Peyer's patch (tissue), 4 donors: ENCODE measurements around the gene TTC22.

Experiments
- POLR2A ChIP-seq, 2 donors: fragments of 450-650 bp; IDR thresholded peaks; one replicate each; pipeline ENCODE4 v1.5.1; 2017; ENCODE audit warnings: antibody characterized with exemption in 2 of 2, mild to moderate bottlenecking in 2 of 2, moderate library complexity in 2 of 2
- TF ChIP-seq, protein P1 (sequence below), 6 experiments: fragments of 450-650 bp in 4 of 6; fragments of 200-600 bp in 2 of 6; sonication (generic) in 1 of 6; IDR thresholded peaks; one replicate each; pipeline ENCODE4 v1.5.1; 2017 to 2019; ENCODE audit warnings: antibody characterized with exemption in 6 of 6, mild to moderate bottlenecking in 3 of 6, moderate library complexity in 1 of 6

DNA sequence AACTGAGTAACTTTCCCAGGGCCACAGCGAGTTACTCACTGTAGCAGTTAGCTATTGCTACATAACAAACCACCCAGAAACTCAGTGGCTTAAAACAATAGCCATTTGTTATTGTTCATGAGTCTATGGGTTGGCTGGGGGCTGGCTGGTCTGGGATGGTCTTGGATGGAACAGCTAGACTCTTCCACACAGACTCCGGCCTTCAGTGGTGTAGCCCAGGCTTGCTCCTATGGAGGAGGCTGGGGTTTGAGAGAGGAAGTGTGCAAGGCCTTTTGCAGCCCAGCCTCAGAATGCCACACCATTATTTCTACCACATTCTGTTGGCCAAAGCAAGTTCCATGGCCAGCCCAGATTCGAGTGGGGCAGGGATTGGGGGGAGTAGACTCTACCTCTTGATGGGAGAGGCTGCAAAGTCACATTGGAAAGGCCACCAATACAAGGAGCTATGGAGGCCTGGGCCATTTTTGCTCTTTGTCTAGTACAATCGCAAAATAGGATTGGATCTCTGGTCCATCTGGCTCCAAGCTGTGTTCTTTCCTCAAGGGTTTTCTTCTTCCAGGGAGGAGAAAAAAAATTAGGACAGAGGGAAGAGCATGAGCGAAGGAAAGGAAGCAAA lies 37.5 kb upstream of the TTC22 start:
- TF ChIP-seq, protein P1, sequence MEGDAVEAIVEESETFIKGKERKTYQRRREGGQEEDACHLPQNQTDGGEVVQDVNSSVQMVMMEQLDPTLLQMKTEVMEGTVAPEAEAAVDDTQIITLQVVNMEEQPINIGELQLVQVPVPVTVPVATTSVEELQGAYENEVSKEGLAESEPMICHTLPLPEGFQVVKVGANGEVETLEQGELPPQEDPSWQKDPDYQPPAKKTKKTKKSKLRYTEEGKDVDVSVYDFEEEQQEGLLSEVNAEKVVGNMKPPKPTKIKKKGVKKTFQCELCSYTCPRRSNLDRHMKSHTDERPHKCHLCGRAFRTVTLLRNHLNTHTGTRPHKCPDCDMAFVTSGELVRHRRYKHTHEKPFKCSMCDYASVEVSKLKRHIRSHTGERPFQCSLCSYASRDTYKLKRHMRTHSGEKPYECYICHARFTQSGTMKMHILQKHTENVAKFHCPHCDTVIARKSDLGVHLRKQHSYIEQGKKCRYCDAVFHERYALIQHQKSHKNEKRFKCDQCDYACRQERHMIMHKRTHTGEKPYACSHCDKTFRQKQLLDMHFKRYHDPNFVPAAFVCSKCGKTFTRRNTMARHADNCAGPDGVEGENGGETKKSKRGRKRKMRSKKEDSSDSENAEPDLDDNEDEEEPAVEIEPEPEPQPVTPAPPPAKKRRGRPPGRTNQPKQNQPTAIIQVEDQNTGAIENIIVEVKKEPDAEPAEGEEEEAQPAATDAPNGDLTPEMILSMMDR (IDR thresholded peaks at IDR 0.05), result no peak
- no peak for TF ChIP-seq POLR2A (IDR thresholded peaks at IDR 0.05)
